Activated CD8-positive, alpha-beta memory T cell treated with anti-CD3 and anti-CD28 coated beads, Interleukin-2, amount 10 ng/mL, durations not matched to agents 7 days and 5 days (primary cell): ENCODE results near the gene TMIE. TPM values are rescaled to one million over a fixed set of nuclear protein-coding genes. Genes with fewer than 3 reads are reported as not detected.

ENCODE experiments used
- total RNA-seq, 2 experiments: library from RNA; stranded (reverse); gene quantifications; one replicate each; pipeline ENCODE4 v1.2.3, GENCODE V29; 2021

The TMIE gene
- total RNA-seq, 2 experiments from 2014 or later = not detected

Other genes starting within 250 kb of the TMIE start
- gene LTF, start 236.5 kb upstream of the TMIE start, total RNA-seq = not detected
- gene RTP3, start 203.4 kb upstream of the TMIE start, total RNA-seq = not detected
- gene LRRC2, start 135.1 kb upstream of the TMIE start, total RNA-seq = under 1 TPM in 1 of 2 experiments, not detected in 1; 0.07 TPM
- gene FAM240A, start 88.9 kb upstream of the TMIE start, total RNA-seq = not detected
- under 1 TPM; 0.09 to 0.58 TPM for gene ALS2CL, start 7.7 kb upstream of the TMIE start, total RNA-seq
- not detected for gene PRSS50, start 16.5 kb downstream of the TMIE start, total RNA-seq
- not detected for gene MYL3, start 162.1 kb downstream of the TMIE start, total RNA-seq
- gene PTH1R, start 176.3 kb downstream of the TMIE start, total RNA-seq = not detected